CD14-positive monocyte (primary cell): Measurements from ENCODE around the gene FBF1. TPM values are rescaled to one million over a fixed set of nuclear protein-coding genes. Genes with fewer than 3 reads are reported as not detected.
"Not testable (repeated sequence)": the region's sequence is repeated elsewhere in the genome, so short reads cannot be mapped to it uniquely, and the experiment has no call there.

Experiments used
- DNase-seq, 3 donors: peaks; one replicate each; pipeline ENCODE4 v3.0.0-alpha.2; 2011 to 2022
- H2AFZ ChIP-seq: 2 replicates; pipeline ENCODE4 v1.6.0; 2012; ENCODE audit warnings: mild to moderate bottlenecking, low read depth, low read length, inconsistent platforms; ENCODE audit not compliant: insufficient read depth, poor library complexity, severe bottlenecking
- H3K27ac ChIP-seq, 2 donors: 1 replicate in 1 of 2; 2 replicates in 1 of 2; pipeline ENCODE4 v1.5.1; 2012 to 2013; ENCODE audit warnings: low read length in 2 of 2, control low read depth in 1 of 2, inconsistent platforms in 1 of 2, low read depth in 1 of 2, mild to moderate bottlenecking in 1 of 2
- H3K27me3 ChIP-seq, 2 donors: one replicate each; pipeline versions ENCODE4 v1.6.0 to v1.6.1; 2011 to 2013; ENCODE audit warnings: low read length in 2 of 2; ENCODE audit not compliant: control insufficient read depth in 2 of 2, insufficient read depth in 2 of 2
- H3K36me3 ChIP-seq, 2 donors: replicated peaks in 1 of 2; 1 replicate in 1 of 2; 2 replicates in 1 of 2; pipeline versions ENCODE4 v1.5.1 to v1.6.1; 2012 to 2013; ENCODE audit warnings: low read length in 2 of 2, control low read depth in 1 of 2, inconsistent platforms in 1 of 2, mild to moderate bottlenecking in 1 of 2; ENCODE audit not compliant: insufficient read depth in 2 of 2, control insufficient read depth in 1 of 2
- H3K4me1 ChIP-seq, 2 donors: 1 replicate in 1 of 2; 2 replicates in 1 of 2; pipeline versions ENCODE4 v1.5.1 to v1.6.1; 2012 to 2013; ENCODE audit warnings: low read length in 2 of 2, control low read depth in 1 of 2, inconsistent platforms in 1 of 2, mild to moderate bottlenecking in 1 of 2, moderate library complexity in 1 of 2; ENCODE audit not compliant: insufficient read depth in 2 of 2, control insufficient read depth in 1 of 2
- H3K4me2 ChIP-seq: replicated peaks from 2 replicates; pipeline ENCODE3; 2012; ENCODE audit warnings: low read length, moderate library complexity, mild to moderate bottlenecking; ENCODE audit not compliant: poor library complexity, severe bottlenecking; ENCODE audit errors: extremely low read depth
- H3K4me3 ChIP-seq, 3 experiments: fragments of 200-600 bp in 1 of 3; sonication (generic) in 1 of 3; replicated peaks in 1 of 3; 1 replicate in 2 of 3; 2 replicates in 1 of 3; pipeline ENCODE4 v1.5.1; 2011 to 2013; ENCODE audit warnings: low read length in 3 of 3, mild to moderate bottlenecking in 3 of 3, control low read depth in 2 of 3, low read depth in 2 of 3, inconsistent platforms in 1 of 3, moderate library complexity in 1 of 3
- H3K79me2 ChIP-seq: 2 replicates; pipeline ENCODE4 v1.6.0; 2012; ENCODE audit warnings: mild to moderate bottlenecking, control low read depth, inconsistent platforms, low read length, moderate library complexity; ENCODE audit not compliant: insufficient read depth
- H3K9ac ChIP-seq: 2 replicates; pipeline ENCODE4 v1.6.0; 2017; ENCODE audit warnings: low read length, mild to moderate bottlenecking; ENCODE audit not compliant: insufficient read depth, poor library complexity, severe bottlenecking
- H3K9me3 ChIP-seq, 2 donors: replicated peaks in 1 of 2; 1 replicate in 1 of 2; 2 replicates in 1 of 2; pipeline versions ENCODE4 v1.5.1 to v1.6.1; 2012 to 2013; ENCODE audit warnings: low read length in 2 of 2, control low read depth in 1 of 2; ENCODE audit not compliant: control insufficient read depth in 1 of 2, insufficient read depth in 1 of 2
- H4K20me1 ChIP-seq: 2 replicates; pipeline ENCODE4 v1.6.0; 2012; ENCODE audit warnings: mild to moderate bottlenecking, low read length, control low read depth, moderate library complexity; ENCODE audit not compliant: insufficient read depth
- H3K27ac Mint-ChIP-seq, 7 donors: one replicate each; pipeline ENCODE4 v1.8.0; 2020; ENCODE audit warnings: mild to moderate bottlenecking in 7 of 7, mixed read lengths in 7 of 7, moderate library complexity in 6 of 7, inconsistent platforms in 2 of 7
- H3K27me3 Mint-ChIP-seq, 3 donors: one replicate each; pipeline ENCODE4 v1.8.0; 2021 to 2022; ENCODE audit warnings: low read depth in 3 of 3, mild to moderate bottlenecking in 3 of 3, mixed read lengths in 3 of 3, moderate library complexity in 3 of 3, inconsistent platforms in 1 of 3
- H3K36me3 Mint-ChIP-seq, 2 donors: one replicate each; pipeline ENCODE4 v1.8.0; 2020; ENCODE audit warnings: mixed read lengths in 2 of 2, inconsistent platforms in 1 of 2, mild to moderate bottlenecking in 1 of 2
- H3K4me1 Mint-ChIP-seq: one replicate; pipeline ENCODE4 v1.8.0; 2020; ENCODE audit warnings: mild to moderate bottlenecking, mixed read lengths
- H3K4me3 Mint-ChIP-seq, 2 donors: one replicate each; pipeline ENCODE4 v1.8.0; 2020; ENCODE audit warnings: mild to moderate bottlenecking in 2 of 2, mixed read lengths in 2 of 2, moderate library complexity in 1 of 2
- H3K9me3 Mint-ChIP-seq, 7 donors: one replicate each; pipeline ENCODE4 v1.8.0; 2020 to 2022; ENCODE audit warnings: mixed read lengths in 7 of 7, mild to moderate bottlenecking in 6 of 7, moderate library complexity in 6 of 7, inconsistent platforms in 2 of 7
- WGBS: methylation state at CpG from one replicate; pipeline ENCODE4 v1.1.5; 2013; ENCODE audit warnings: missing lambda C conversion rate; ENCODE audit not compliant: insufficient coverage; 5-methylcytosine and 5-hydroxymethylcytosine counted together
- intact Hi-C, 2 donors: fragments of 100-400 bp; cut with micrococcal nuclease; formaldehyde crosslinking; loops; one replicate each; pipeline versions ENCODE4 v1.15.0 to v1.15.1; 2023
- polyA plus RNA-seq, 3 donors: library from polyadenylated mRNA; depleted of rRNA in 1 of 3; unstranded in 2 of 3; stranded (reverse) in 1 of 3; fragments of 300-500 nt in 2 of 3; fragments of >200 nt in 1 of 3; fragmentation: Illumina TruSeq in 2 of 3; gene quantifications; 1 replicate in 2 of 3; 2 replicates in 1 of 3; pipeline ENCODE4 v1.2.3, GENCODE V29; 2012 to 2021
- TF ChIP-seq, protein P1 (sequence below): fragments of 200-600 bp; IDR thresholded peaks from one replicate; pipeline ENCODE4 v1.8.0; 2022; ENCODE audit warnings: antibody characterized with exemption, mild to moderate bottlenecking

Gene FBF1
- polyA plus RNA-seq, 3 donors: 0.32 to 4.4 (median 0.62) TPM

DNA sequence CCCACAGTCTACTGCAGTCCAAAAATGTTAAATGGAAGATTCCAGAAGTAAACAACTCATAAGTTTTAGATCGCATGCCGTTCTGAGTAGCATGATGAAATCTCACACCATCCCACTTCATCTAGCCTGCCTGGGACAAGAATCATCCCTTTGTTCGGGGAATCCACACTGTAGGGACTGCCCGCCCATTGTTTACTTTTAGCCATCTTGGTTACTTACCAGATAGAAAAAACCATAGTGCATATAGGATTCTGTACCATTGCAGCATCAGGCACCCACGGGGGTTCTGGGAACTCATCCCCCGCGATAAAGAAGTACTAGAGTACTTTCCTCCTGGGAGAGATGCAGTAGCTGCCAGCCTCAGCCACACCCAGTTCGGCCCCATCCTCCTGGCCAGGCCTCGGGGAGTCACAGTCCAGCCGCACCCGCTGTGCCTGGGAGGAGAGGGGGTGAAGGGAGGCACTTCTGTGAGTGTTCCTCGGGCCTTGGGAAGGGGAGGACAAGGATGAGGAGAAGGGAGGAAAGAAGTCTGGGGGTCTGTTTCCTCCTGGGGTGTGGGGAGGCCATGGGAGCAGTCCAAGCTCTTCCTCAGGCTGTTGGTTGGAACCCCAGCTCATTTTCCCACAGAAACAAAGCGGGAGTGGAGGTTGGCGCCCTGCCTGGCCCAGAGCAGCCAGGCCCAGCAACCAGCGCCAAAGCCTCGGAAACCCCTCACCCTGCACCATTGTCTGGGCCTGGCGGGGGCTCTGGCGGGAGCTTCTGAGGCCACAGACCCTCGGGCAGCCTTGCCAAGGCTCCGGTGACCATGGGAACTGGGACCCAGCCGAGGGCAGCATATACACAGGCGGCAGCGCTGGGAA, 71.3 kb downstream of the FBF1 start:
- peaks cover 3% of the 10 kb centered on the region in 2 donors for H3K4me1 ChIP-seq
- WGBS: 95% methylated on average over 11 of the region's 23 CpGs
- H3K27ac ChIP-seq: no peak overlapping the region
- peaks cover 0 to 5% (median 3%) of the 10 kb centered on the region in 3 donors for H3K27me3 Mint-ChIP-seq
- no peaks in the 10 kb centered on the region for H3K36me3 Mint-ChIP-seq
- H3K9ac ChIP-seq: no peak overlapping the region
- TF ChIP-seq, protein P1, sequence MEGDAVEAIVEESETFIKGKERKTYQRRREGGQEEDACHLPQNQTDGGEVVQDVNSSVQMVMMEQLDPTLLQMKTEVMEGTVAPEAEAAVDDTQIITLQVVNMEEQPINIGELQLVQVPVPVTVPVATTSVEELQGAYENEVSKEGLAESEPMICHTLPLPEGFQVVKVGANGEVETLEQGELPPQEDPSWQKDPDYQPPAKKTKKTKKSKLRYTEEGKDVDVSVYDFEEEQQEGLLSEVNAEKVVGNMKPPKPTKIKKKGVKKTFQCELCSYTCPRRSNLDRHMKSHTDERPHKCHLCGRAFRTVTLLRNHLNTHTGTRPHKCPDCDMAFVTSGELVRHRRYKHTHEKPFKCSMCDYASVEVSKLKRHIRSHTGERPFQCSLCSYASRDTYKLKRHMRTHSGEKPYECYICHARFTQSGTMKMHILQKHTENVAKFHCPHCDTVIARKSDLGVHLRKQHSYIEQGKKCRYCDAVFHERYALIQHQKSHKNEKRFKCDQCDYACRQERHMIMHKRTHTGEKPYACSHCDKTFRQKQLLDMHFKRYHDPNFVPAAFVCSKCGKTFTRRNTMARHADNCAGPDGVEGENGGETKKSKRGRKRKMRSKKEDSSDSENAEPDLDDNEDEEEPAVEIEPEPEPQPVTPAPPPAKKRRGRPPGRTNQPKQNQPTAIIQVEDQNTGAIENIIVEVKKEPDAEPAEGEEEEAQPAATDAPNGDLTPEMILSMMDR: no peak
- H3K4me3 Mint-ChIP-seq: no peak overlapping the region
- H4K20me1 ChIP-seq: no peaks in the 10 kb centered on the region
- no peaks in the 10 kb centered on the region for H3K79me2 ChIP-seq
- intact Hi-C loops: no loop called here
- no peak for DNase-seq
- no peak overlapping the region for H3K4me3 ChIP-seq
- H3K27ac Mint-ChIP-seq: no peak overlapping the region
- H3K4me1 Mint-ChIP-seq: peaks cover 4% of the 10 kb centered on the region
- H2AFZ ChIP-seq: no peak overlapping the region
- H3K9me3 ChIP-seq: no peaks in the 10 kb centered on the region
- no peak overlapping the region for H3K4me2 ChIP-seq
- H3K27me3 ChIP-seq: no peaks in the 10 kb centered on the region
- no peaks in the 10 kb centered on the region for H3K36me3 ChIP-seq
- no peaks in the 10 kb centered on the region for H3K9me3 Mint-ChIP-seq

DNA sequence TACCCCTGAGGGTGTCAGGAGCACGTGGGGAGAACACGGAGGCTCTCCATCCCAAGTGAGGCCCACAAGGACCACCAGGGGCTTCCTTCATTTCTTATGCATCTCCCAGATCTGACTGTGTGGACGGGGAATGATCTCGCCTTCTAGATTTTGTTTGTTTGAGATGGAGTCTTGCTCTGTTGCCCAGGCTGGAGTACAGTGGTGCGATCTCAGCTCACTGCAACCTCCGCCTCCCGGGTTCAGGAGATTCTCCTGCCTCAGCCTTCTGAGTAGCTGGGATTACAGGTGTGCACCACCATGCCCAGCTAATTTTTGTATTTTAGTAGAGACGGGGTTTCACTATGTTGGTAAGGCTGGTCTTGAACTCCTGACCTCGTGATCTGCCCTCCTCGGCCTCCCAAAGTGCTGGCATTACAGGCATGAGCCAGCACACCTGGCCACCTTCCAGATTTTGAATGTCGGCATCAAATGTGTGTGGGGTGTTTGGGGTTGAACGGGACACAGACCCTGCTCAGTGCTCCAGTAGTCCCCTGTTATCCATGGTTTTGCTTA, 72.0 kb downstream of the FBF1 start:
- H3K27ac Mint-ChIP-seq, H4K20me1 ChIP-seq, H3K36me3 Mint-ChIP-seq, H3K4me3 ChIP-seq, H2AFZ ChIP-seq, H3K4me2 ChIP-seq, H3K4me3 Mint-ChIP-seq, H3K9me3 Mint-ChIP-seq, H3K9ac ChIP-seq, H3K36me3 ChIP-seq, intact Hi-C loops, H3K79me2 ChIP-seq, DNase-seq, H3K27me3 ChIP-seq, H3K9me3 ChIP-seq, H3K4me1 ChIP-seq, H3K27me3 Mint-ChIP-seq, H3K27ac ChIP-seq: not testable (repeated sequence)
- peaks cover 10% of the 10 kb centered on the region for H3K4me1 Mint-ChIP-seq
- 93% methylated on average over 7 of the region's 12 CpGs for WGBS

DNA sequence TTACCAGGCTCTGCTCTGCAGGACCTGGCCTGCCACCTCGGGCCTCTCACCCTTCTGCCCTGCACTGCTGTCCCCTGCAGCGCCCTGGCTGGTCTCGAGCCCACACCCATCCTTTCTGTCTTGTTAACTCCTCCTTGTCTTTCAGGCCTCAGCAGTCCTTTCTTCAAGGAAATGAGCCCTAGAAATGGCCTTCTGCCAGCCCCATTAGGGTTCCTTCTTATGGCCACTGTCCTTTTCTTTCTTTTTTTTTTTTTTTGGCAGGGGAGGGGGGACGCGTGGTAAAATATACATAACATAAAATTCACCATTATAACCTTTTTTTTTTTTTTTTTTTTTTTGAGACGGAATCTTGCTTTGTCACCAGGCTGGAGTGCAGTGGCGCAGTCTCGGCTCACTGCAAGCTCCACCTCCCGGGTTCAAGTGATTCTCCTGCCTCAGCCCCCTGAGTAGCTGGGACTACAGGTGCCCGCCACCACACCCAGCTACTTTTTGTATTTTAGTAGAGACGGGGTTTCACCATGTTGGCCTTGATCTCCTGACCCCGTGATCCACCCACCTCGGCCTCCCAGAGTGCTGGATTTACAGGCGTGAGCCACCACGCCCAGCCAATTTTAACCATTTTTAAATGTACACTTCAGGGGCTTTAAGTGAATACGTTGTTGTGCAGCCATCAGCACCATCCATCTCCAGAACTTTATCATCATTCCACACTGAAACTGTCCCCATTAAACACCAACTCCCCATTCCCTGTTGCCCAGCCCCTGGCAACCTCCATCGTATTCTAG, 75.2 kb downstream of the FBF1 start:
- H2AFZ ChIP-seq, H3K36me3 Mint-ChIP-seq, H3K79me2 ChIP-seq, H3K9ac ChIP-seq, H3K4me3 ChIP-seq, H3K36me3 ChIP-seq, intact Hi-C loops, H3K9me3 ChIP-seq, H3K27me3 ChIP-seq, H4K20me1 ChIP-seq, H3K4me3 Mint-ChIP-seq, H3K4me2 ChIP-seq, H3K9me3 Mint-ChIP-seq, H3K27ac ChIP-seq, DNase-seq, H3K27me3 Mint-ChIP-seq: not testable (repeated sequence)
- Mint-ChIP-seq H3K4me1 (peaks cover 14% of the 10 kb centered on the region), H3K27ac (peak overlapping the region in 2 of 7 donors; percentile 1 to 18)
- 86% methylated on average over 9 of the region's 17 CpGs for WGBS
- H3K4me1 ChIP-seq: peaks cover 8 to 17% of the 10 kb centered on the region in 2 donors
